Adipocyte (in vitro differentiated cells): ENCODE data around the gene ITGB5.
"Not testable (repeated sequence)": the region's sequence is repeated elsewhere in the genome, so short reads cannot be mapped to it uniquely, and the experiment has no call there.

ENCODE experiments used
- DNase-seq: peaks from one replicate; pipeline ENCODE4 v3.0.0-alpha.2; 2015; ENCODE audit warnings: low read depth
- H3K27me3 ChIP-seq: replicated peaks from 2 replicates; pipeline ENCODE4 v1.7.0; 2013; ENCODE audit warnings: mild to moderate bottlenecking, low read length, moderate library complexity; ENCODE audit not compliant: control insufficient read depth, insufficient read depth
- H3K36me3 ChIP-seq: 2 replicates; pipeline ENCODE4 v1.7.0; 2013; ENCODE audit warnings: low read length, mild to moderate bottlenecking, moderate library complexity; ENCODE audit not compliant: control insufficient read depth, insufficient read depth, severe bottlenecking
- H3K4me1 ChIP-seq: 2 replicates; pipeline ENCODE4 v1.7.0; 2013; ENCODE audit warnings: mild to moderate bottlenecking, low read length, moderate library complexity; ENCODE audit not compliant: control insufficient read depth, insufficient read depth
- H3K4me3 ChIP-seq: 2 replicates; pipeline ENCODE4 v1.7.0; 2013; ENCODE audit warnings: mild to moderate bottlenecking, low read length, moderate library complexity
- H3K9ac ChIP-seq: 2 replicates; pipeline ENCODE4 v1.7.0; 2013; ENCODE audit warnings: mild to moderate bottlenecking, low read length, moderate library complexity
- H3K9me3 ChIP-seq: 2 replicates; pipeline ENCODE4 v1.7.0; 2013; ENCODE audit warnings: mild to moderate bottlenecking, low read length, moderate library complexity; ENCODE audit not compliant: control insufficient read depth

Gene ITGB5

GRCh38 chr3:124832782-124833709 is 54.1 kb downstream of the ITGB5 start:
- Histone ChIP-seq H3K4me1 (peaks cover 80% of the 10 kb centered on the region), H3K9ac (peak overlapping the region; percentile 78), H3K4me3 (peak overlapping the region; percentile 38), H3K36me3 (peaks cover 12% of the 10 kb centered on the region), H3K9me3 (no peaks in the 10 kb centered on the region), H3K27me3 (no peaks in the 10 kb centered on the region)
- DNase-seq = peak; percentile 92

GRCh38 chr3:124831628-124832199 is 55.5 kb downstream of the ITGB5 start:
- Histone ChIP-seq H3K9me3 (no peaks in the 10 kb centered on the region), H3K27me3 (no peaks in the 10 kb centered on the region), H3K36me3 (peaks cover 13% of the 10 kb centered on the region), H3K9ac (peak overlapping the region; percentile 78), H3K4me1 (peaks cover 75% of the 10 kb centered on the region), H3K4me3 (no peak overlapping the region)
- DNase-seq = no peak

GRCh38 chr3:124829819-124830554 is 57.2 kb downstream of the ITGB5 start:
- peak overlapping the region; percentile 25 for H3K9ac ChIP-seq
- no peaks in the 10 kb centered on the region for H3K27me3 ChIP-seq
- H3K4me1 ChIP-seq = peaks cover 64% of the 10 kb centered on the region
- H3K36me3 ChIP-seq = peaks cover 25% of the 10 kb centered on the region
- no peak for DNase-seq
- no peak overlapping the region for H3K4me3 ChIP-seq
- no peaks in the 10 kb centered on the region for H3K9me3 ChIP-seq

GRCh38 chr3:124829178-124829818 is 57.9 kb downstream of the ITGB5 start:
- Histone ChIP-seq H3K4me1 (peaks cover 59% of the 10 kb centered on the region), H3K9me3 (no peaks in the 10 kb centered on the region), H3K9ac (peak overlapping the region; percentile 25), H3K27me3 (no peaks in the 10 kb centered on the region), H3K4me3 (no peak overlapping the region), H3K36me3 (peaks cover 25% of the 10 kb centered on the region)
- no peak for DNase-seq

- not testable (repeated sequence) for H3K9me3 ChIP-seq, DNase-seq, H3K27me3 ChIP-seq, H3K4me3 ChIP-seq
- Histone ChIP-seq H3K9ac (peak overlapping the region; percentile 38), H3K36me3 (peaks cover 25% of the 10 kb centered on the region), H3K4me1 (peaks cover 45% of the 10 kb centered on the region)
These were observed 59.5 kb downstream of the ITGB5 start for GRCh38 chr3:124827476-124828206.

GRCh38 chr3:124826703-124827102 is 60.5 kb downstream of the ITGB5 start:
- H3K36me3 ChIP-seq = peaks cover 26% of the 10 kb centered on the region
- H3K4me1 ChIP-seq = peaks cover 36% of the 10 kb centered on the region
- H3K4me3 ChIP-seq = no peak overlapping the region
- peak; percentile 79 for DNase-seq
- no peaks in the 10 kb centered on the region for H3K27me3 ChIP-seq
- H3K9me3 ChIP-seq = no peaks in the 10 kb centered on the region
- peak overlapping the region; percentile 38 for H3K9ac ChIP-seq

GRCh38 chr3:124824286-124824915 is 62.8 kb downstream of the ITGB5 start:
- no peak overlapping the region for H3K4me3 ChIP-seq
- H3K27me3 ChIP-seq = no peaks in the 10 kb centered on the region

GRCh38 chr3:124823648-124824047 is 63.5 kb downstream of the ITGB5 start:
- Histone ChIP-seq H3K36me3 (peaks cover 41% of the 10 kb centered on the region), H3K9ac (no peak overlapping the region), H3K4me1 (peaks cover 20% of the 10 kb centered on the region), H3K4me3 (no peak overlapping the region), H3K27me3 (no peaks in the 10 kb centered on the region), H3K9me3 (no peaks in the 10 kb centered on the region)
- no peak for DNase-seq

More at GRCh38 chr3:124824286-124824915, 62.8 kb downstream of the ITGB5 start:
- no peak overlapping the region for H3K9ac ChIP-seq
- H3K9me3 ChIP-seq = no peaks in the 10 kb centered on the region
- H3K4me1 ChIP-seq = peaks cover 18% of the 10 kb centered on the region
- DNase-seq = no peak
- H3K36me3 ChIP-seq = peaks cover 39% of the 10 kb centered on the region

GRCh38 chr3:124823206-124823605 is 64.0 kb downstream of the ITGB5 start:
- DNase-seq = no peak
- no peaks in the 10 kb centered on the region for H3K27me3 ChIP-seq
- no peak overlapping the region for H3K9ac ChIP-seq
- H3K4me3 ChIP-seq = no peak overlapping the region
- no peaks in the 10 kb centered on the region for H3K9me3 ChIP-seq
- peaks cover 36% of the 10 kb centered on the region for H3K36me3 ChIP-seq
- peaks cover 25% of the 10 kb centered on the region for H3K4me1 ChIP-seq

- H3K4me1 ChIP-seq = peaks cover 16% of the 10 kb centered on the region
- no peak overlapping the region for H3K9ac ChIP-seq
- peaks cover 49% of the 10 kb centered on the region for H3K36me3 ChIP-seq
- H3K27me3 ChIP-seq = no peaks in the 10 kb centered on the region
- no peak overlapping the region for H3K4me3 ChIP-seq
- no peak for DNase-seq
- H3K9me3 ChIP-seq = no peaks in the 10 kb centered on the region
These were observed 65.8 kb downstream of the ITGB5 start for GRCh38 chr3:124821356-124821755.
